ENCODE results near the gene GRIK3. TPM values are rescaled to one million over a fixed set of nuclear protein-coding genes. Genes with fewer than 3 reads are reported as not detected.
"Not testable (repeated sequence)": the region's sequence is repeated elsewhere in the genome, so short reads cannot be mapped to it uniquely, and the experiment has no call there.

Gene GRIK3
- total RNA-seq, 1 donor = under 0.01 TPM

DNA sequence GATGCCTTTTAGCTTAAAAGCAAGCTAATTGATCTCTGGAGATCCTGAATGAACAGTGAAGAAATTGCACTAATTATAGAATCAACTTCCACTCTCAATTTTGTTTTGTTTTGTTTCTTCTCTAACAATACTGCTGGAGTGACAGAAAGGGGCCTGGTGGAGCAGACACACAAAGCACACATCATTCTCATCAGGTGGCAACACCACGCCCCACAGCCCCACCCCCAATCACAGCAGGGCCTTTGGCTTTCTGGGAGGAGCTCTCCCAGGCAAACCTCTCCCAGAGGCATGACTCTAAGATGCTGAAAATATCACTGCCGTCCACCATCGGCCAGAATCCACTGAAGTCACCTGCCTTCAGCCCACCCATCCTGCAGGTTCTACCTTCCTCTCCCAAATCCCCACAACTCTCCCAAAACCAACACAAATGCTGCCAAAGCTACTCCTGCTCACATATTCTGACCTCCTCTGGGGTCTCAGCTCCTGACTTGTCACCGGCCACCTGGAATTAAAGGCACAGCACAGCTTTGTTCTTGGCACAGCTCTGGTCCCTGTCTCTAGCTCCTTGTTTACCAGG is 120.7 kb downstream of the GRIK3 start:
- no peak for DNase-seq (ENCODE audit: low read depth in 2 of 3, low spot score in 2 of 3)

DNA sequence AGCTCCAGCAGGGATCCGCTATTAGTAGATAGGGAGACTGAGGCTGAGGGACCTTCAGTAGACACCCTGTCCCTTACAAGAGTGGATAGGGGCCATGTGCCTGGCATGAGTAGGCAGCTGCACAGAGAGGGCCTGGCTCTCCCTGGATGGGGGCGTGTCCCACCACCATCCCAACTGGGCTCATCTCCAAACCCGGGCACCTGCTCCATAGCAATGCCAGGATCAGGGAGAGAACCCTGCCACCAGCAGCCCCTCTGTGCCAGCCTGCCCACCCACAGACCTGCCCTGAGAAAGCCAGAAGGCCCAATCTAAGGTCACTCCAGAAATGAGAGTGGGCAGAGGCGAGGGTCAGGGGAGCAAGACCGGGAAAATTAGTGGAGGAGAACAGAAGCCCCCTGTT is 121.3 kb downstream of the GRIK3 start:
- no peak for DNase-seq (ENCODE audit: low read depth in 2 of 3, low spot score in 2 of 3)

- no peak for DNase-seq (ENCODE audit: low read depth in 2 of 3, low spot score in 2 of 3)
Measured at GRCh38 chr1:36912365-36912865, 121.9 kb downstream of the GRIK3 start.

DNA sequence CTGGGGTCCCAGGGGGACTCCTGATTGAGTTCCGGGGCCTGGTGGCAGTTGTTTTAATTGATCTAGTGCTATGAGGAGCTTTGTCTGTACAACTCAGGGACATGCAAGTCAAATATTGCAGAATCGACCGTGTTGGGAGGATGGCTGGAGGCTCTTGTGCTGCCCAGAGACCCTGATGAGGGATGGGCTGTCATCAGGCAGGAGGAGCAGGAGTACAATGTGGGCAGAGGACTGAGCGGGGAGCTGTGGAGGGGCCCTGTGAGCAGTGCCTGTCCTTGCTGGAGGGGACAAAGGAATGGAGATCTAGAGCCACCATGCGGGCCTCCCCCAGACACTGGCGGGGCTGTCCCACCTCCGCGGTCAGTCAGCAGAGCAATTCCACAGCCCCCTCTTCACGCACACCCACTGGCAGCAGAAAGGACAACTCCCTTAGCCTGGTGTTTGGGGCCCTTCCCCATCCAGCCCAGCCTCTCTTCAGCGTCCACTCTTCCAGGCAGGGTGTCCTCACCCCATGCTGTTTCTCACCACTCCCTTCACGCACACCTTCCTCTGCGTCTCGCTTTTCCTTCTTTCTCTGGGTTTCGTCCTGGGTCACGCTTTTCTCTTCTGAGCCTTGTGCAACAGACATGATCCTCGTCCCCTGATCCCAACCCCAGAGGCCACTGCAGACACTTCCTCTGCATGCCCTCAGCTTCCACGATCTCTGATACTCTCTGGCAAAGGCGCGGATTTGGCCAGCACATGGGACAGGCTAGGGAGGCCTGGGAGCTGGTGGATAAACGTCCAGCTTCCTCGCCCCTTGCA is 122.6 kb downstream of the GRIK3 start:
- DNase-seq (ENCODE audit: low read depth in 2 of 3, low spot score in 2 of 3) = no peak

DNA sequence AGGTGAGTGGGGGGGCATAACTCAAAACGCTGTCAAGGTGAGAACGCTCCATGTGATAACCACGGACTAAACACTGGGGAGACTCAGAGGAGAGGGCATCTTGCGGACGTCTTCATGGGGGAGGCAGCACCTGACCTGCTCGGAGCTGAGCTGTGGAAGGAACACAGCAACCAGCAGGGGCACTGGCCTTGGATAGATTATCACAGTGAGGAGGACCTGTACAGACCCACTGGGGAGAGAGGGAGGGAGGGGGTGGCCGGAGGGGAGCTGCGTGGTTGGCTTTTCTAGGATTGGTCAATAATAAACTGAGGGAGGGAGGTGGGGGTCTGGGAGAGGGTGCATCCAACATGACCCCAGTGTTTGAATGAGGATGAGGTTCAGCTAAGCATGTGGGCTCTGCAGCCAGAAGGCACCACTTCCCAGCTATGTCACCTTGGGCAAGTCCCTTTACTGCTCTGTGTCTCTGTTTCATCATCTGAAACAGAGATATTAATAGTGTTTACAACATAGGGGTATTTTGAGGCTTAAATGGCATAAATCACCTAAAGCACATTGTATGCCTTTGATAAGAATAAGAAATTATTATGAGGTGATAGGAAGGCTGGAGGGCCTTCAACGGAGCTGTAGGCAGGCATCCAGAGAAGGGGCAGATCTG is 123.3 kb downstream of the GRIK3 start:
- no peak for DNase-seq (ENCODE audit: low read depth in 2 of 3, low spot score in 2 of 3)

- no peak for DNase-seq (ENCODE audit: low read depth in 2 of 3, low spot score in 2 of 3)
Measured at GRCh38 chr1:36909946-36910725, 124.2 kb downstream of the GRIK3 start.

GRCh38 chr1:36909359-36909758 is 125.0 kb downstream of the GRIK3 start:
- not testable (repeated sequence) for DNase-seq (ENCODE audit: low read depth in 2 of 3, low spot score in 2 of 3)

DNA sequence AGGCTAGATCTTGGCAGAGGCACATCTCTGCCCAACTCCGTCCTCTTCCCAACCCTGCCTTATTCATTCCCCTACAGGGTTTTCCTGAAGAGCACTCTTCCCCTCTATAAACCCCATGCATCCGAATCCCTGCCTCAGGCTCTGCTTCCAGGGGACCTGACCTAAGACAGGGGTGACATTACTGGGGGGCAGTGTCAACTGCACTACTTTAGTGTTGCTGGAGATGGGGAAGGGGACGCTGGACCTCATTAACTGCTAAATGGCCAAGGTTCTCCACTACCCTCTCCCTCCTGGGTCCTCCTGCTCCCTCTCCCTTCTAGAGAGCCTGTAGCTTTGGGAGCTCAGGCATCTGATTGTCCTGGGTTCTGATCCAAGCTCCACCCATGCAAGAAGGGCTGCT is 126.2 kb downstream of the GRIK3 start:
- DNase-seq (ENCODE audit: low read depth in 2 of 3, low spot score in 2 of 3) = no peak

GRCh38 chr1:36906555-36906954 is 127.8 kb downstream of the GRIK3 start:
- no peak for DNase-seq (ENCODE audit: low read depth in 2 of 3, low spot score in 2 of 3)

DNA sequence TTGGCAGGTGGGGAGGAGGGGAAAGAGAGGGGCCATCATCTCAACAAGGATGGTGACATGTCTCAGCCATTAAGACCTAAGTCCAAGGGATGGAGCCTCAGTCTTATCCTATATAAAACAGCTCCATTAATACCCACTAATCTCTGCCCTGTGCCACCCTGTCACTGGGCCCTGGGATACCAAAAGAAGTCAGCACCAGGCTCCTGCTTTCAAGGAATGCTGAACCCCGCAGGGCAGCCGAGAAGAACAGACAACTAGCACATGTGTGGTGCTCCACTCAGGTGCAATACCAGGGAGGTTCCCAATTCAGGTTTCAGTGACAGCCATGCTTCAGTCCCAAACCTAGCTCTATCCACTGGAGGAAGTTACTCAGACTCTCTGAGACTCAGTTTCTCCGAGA is 128.4 kb downstream of the GRIK3 start:
- DNase-seq (ENCODE audit: low read depth in 2 of 3, low spot score in 2 of 3) = no peak

- DNase-seq (ENCODE audit: low read depth in 2 of 3, low spot score in 2 of 3) = no peak
Measured at GRCh38 chr1:36900128-36900527, 134.2 kb downstream of the GRIK3 start.

DNA sequence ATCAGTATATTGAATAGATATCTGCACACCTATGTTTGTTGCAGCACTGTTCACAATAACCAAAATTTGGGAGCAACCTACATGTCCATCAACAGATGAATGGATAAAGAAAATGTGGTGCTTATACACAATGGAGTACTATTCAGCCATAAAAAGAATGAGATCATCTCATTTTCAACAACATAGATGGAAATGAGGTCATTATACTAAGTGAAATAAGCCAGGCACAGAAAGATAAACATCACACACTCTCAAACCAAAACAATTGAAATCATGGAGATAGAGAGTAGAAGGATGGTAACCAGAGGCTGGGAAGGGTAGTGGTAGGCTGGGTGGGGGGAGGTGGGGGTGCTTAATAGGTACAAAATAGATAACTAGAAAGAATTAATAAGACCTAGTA is 136.5 kb downstream of the GRIK3 start:
- DNase-seq (ENCODE audit: low read depth in 2 of 3, low spot score in 2 of 3) = not testable (repeated sequence)

GRCh38 chr1:36894824-36895223 is 139.5 kb downstream of the GRIK3 start:
- DNase-seq (ENCODE audit: low read depth in 2 of 3, low spot score in 2 of 3) = no peak

DNA sequence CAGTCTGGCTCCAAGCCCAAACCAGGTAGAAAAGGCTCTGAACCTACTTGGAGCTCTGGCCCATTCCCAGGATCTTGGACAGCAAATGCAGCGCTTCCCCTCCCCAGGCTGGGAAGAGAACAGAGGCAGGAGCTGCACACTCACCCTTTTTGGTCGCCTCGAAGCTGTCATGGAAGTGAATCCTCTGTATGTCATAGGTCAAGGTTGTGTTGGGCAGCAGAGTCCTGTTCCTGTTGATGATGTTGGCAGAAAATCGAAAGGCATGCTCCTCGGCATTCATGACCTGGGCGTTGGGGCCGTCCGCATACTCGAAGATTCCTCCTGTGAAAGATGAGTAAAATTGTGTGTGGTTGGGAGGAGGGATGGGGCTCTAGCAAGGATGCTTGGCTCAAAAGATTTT is 143.5 kb downstream of the GRIK3 start:
- no peak for DNase-seq (ENCODE audit: low read depth in 2 of 3, low spot score in 2 of 3)

DNA sequence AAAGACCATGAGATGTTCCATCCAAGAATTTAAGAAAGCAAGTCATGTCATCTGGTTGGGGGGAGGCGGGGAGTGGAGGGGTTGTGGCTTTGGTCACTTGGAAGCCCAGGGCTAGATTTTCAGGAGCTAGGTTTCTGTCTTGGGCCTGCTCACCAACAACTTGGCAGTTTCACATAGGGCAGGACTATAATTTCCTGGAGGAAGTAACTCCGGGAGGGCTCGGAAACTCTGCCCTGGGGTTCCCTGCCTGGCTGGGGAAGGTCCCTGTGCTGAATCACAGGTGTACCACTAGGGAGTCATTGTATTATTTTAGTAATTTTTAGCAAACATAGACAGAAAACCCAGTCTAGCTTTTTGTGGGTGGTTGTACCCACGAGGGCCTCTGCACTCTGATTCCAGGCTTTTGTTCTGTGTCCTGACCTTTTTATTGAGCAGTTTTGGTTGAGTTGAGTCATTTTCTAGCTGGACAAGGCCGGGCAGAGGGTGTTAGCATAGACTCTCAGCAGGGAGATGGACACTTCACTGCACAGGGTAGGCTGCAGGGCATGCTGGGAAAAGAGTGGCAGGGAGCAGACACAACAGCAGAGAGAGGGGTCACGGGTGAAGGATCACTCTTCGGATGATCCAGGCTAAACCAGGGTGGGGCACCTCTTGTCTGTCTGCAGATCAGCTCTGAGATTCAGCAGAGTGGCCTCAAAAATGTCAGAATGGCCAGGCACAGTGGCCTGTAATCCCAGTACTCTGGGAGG is 144.7 kb downstream of the GRIK3 start:
- no peak for DNase-seq (ENCODE audit: low read depth in 2 of 3, low spot score in 2 of 3)

- DNase-seq (ENCODE audit: low read depth in 2 of 3, low spot score in 2 of 3) = no peak
Measured at GRCh38 chr1:36888811-36889477, 145.4 kb downstream of the GRIK3 start.

- DNase-seq (ENCODE audit: low read depth in 2 of 3, low spot score in 2 of 3) = no peak
Measured at GRCh38 chr1:36885540-36886357, 148.6 kb downstream of the GRIK3 start.

DNA sequence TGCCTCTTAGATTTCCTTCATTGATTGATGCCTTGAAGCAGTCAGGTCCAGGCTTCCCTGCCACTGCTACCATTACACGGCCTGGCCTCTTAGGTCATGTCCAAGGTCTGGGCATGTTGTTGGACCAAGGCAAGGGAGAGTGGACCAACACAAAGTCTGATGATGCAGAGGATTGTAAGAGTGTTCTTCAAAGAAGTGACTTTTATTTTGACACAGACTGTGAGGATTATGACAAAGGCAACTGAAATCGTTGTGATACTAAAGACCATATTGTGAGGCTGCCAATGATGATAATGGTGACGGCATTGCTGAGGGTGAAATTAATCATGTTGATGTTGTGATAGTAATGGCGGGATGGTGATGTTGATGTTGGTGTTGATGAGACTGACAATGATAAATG is 149.5 kb downstream of the GRIK3 start:
- no peak for DNase-seq (ENCODE audit: low read depth in 2 of 3, low spot score in 2 of 3)

Data from hematopoietic multipotent progenitor cell (in vitro differentiated cells).